PC-9 (cell line): ENCODE measurements around the gene STOML1. TPM values are rescaled to one million over a fixed set of nuclear protein-coding genes. Genes with fewer than 3 reads are reported as not detected.
A peak's percentile ranks its signal among the peaks of the same experiment; 100 is the strongest.

ENCODE experiments used
- BruUV-seq: library from RNA; stranded (reverse); fragments of 400-500 nt; replicated peaks from 2 replicates; lab custom pipeline; 2021; lab: Mats Ljungman, UMichigan
- CTCF ChIA-PET: fragments of 300-600 bp; sonication (Branson Sonifier 250); formaldehyde crosslinking; loops from one replicate; lab custom pipeline; 2022; ENCODE audit warnings: antibody characterized with exemption; lab: Charles Lee
- POLR2A ChIA-PET: fragments of 300-600 bp; sonication (Branson Sonifier 250); formaldehyde crosslinking; loops from one replicate; lab custom pipeline; 2022; ENCODE audit warnings: antibody characterized with exemption; ENCODE audit not compliant: unreplicated experiment; lab: Charles Lee
- DNase-seq, 2 experiments: peaks; one replicate each; pipeline versions ENCODE4 v3.0.0 to v3.0.0-alpha.2; 2015 to 2022; ENCODE audit warnings: mixed read lengths in 1 of 2
- H2AFZ ChIP-seq: fragments of 200-600 bp; sonication (generic); 2 replicates; pipeline ENCODE4 v1.8.1; 2017; ENCODE audit warnings: antibody characterized with exemption
- H3F3A ChIP-seq: fragments of 200-600 bp; sonication (generic); 2 replicates; pipeline ENCODE4 v1.8.1; 2017; ENCODE audit warnings: antibody characterized with exemption, mild to moderate bottlenecking, low read depth; ENCODE audit not compliant: insufficient read depth
- H3K27ac ChIP-seq: fragments of 200-600 bp; sonication (generic); 2 replicates; pipeline ENCODE4 v1.6.1; 2016; ENCODE audit warnings: mixed run types
- H3K27me3 ChIP-seq: fragments of 200-600 bp; sonication (generic); 2 replicates; pipeline ENCODE4 v1.6.1; 2016; ENCODE audit warnings: low read depth, mixed run types; ENCODE audit not compliant: insufficient read depth
- H3K36me3 ChIP-seq: fragments of 200-600 bp; sonication (generic); 2 replicates; pipeline ENCODE4 v1.6.1; 2016; ENCODE audit warnings: low read depth, mixed run types
- H3K4me1 ChIP-seq: fragments of 200-600 bp; sonication (generic); replicated peaks from 2 replicates; pipeline ENCODE4 v1.6.1; 2016; ENCODE audit warnings: mixed run types; ENCODE audit not compliant: insufficient read depth
- H3K4me2 ChIP-seq: fragments of 200-600 bp; sonication (generic); 2 replicates; pipeline ENCODE4 v1.6.1; 2017; ENCODE audit warnings: mixed run types
- H3K4me3 ChIP-seq: fragments of 200-600 bp; sonication (generic); 2 replicates; pipeline ENCODE4 v1.6.1; 2016; ENCODE audit warnings: mixed run types
- H3K79me2 ChIP-seq: fragments of 200-600 bp; sonication (generic); 2 replicates; pipeline ENCODE4 v1.6.1; 2017; ENCODE audit warnings: low read depth, mixed run types
- H3K9me2 ChIP-seq: fragments of 200-600 bp; sonication (generic); 2 replicates; pipeline ENCODE4 v1.8.1; 2017; ENCODE audit warnings: mild to moderate bottlenecking; ENCODE audit not compliant: insufficient read depth
- H3K9me3 ChIP-seq: fragments of 200-600 bp; sonication (generic); 2 replicates; pipeline ENCODE4 v1.8.1; 2016; ENCODE audit warnings: low read depth; ENCODE audit not compliant: insufficient read depth
- H4K20me1 ChIP-seq: fragments of 200-600 bp; sonication (generic); 2 replicates; pipeline ENCODE4 v1.8.1; 2017; ENCODE audit not compliant: insufficient read depth
- CTCF ChIP-seq: fragments of 200-600 bp; sonication (generic); conservative IDR thresholded peaks from 2 replicates; pipeline ENCODE4 v1.6.1; 2017; ENCODE audit warnings: mixed run types, antibody characterized with exemption, mild to moderate bottlenecking, moderate library complexity
- EZH2 ChIP-seq: fragments of 200-600 bp; sonication (generic); IDR thresholded peaks from 2 replicates; pipeline ENCODE4 v1.8.0; 2017; ENCODE audit warnings: antibody characterized with exemption, low read depth
- intact Hi-C: fragments of 100-400 bp; cut with micrococcal nuclease; formaldehyde crosslinking; loops from one replicate; pipeline ENCODE4 v1.10.0; 2022; ENCODE audit not compliant: unreplicated experiment
- total RNA-seq: library from RNA; stranded (reverse); gene quantifications from 2 replicates; pipeline ENCODE4 v1.2.3, GENCODE V29; 2021

Gene STOML1
- total RNA-seq, 1 experiment from 2014 or later: 6.1 TPM

GRCh38 chr15:73994413-73994883 is 2.4 kb upstream of the STOML1 start, which contains the start of gene PML:
Gene PML (plus strand): TSS chr15:73994716. CDS start chr15:73994813, 97 bp downstream.
- ChIA-PET CTCF (interaction anchor here (0.7 to 1.7 kb wide), 4 partner anchors 13 to 60 kb away, joined by 3 to 13 read pairs (median 6); no protein-coding TSS in a partner anchor), POLR2A (interaction anchor here (0.6 to 0.9 kb wide), 3 partner anchors 11 to 79 kb away, joined by 3 to 6 read pairs (median 4); no protein-coding TSS in a partner anchor)
- Histone ChIP-seq H3F3A (peaks cover 11% of the 10 kb centered on the region), H3K79me2 (peaks cover 34% of the 10 kb centered on the region), H3K27ac (peak within 1 kb of the TSS; percentile 53), H2AFZ (peak within 1 kb of the TSS; percentile 77), H3K4me1 (peaks cover 41% of the 10 kb centered on the region), H3K9me2 (no peaks in the 10 kb centered on the region), H4K20me1 (no peaks in the 10 kb centered on the region), H3K4me3 (peak within 1 kb of the TSS; percentile 92), H3K36me3 (no peaks in the 10 kb centered on the region), H3K27me3 (no peaks in the 10 kb centered on the region), H3K4me2 (peak within 1 kb of the TSS; percentile 100), H3K9me3 (no peaks in the 10 kb centered on the region)
- DNase-seq: peak; percentile 86 to 91
- no TSS peak for BruUV-seq
- TF ChIP-seq CTCF (no peak), EZH2 (no peak)
- intact Hi-C loops: no loop called here

GRCh38 chr15:73993211-73993994 is 1.3 kb upstream of the STOML1 start:
- Histone ChIP-seq H3K4me3 (peak overlapping the region; percentile 92; the same call in 1 of the 2 replicates), H3K36me3 (no peaks in the 10 kb centered on the region), H3F3A (peaks cover 20% of the 10 kb centered on the region), H2AFZ (no peak overlapping the region; the same call in 1 of the 2 replicates), H3K27me3 (no peaks in the 10 kb centered on the region), H3K4me2 (peak overlapping the region; percentile 100), H3K27ac (no peak overlapping the region), H3K9me3 (no peaks in the 10 kb centered on the region), H3K79me2 (peaks cover 34% of the 10 kb centered on the region), H3K4me1 (peaks cover 51% of the 10 kb centered on the region), H3K9me2 (no peaks in the 10 kb centered on the region), H4K20me1 (no peaks in the 10 kb centered on the region)
- no peak for TF ChIP-seq EZH2
- TF ChIP-seq CTCF: no peak
- POLR2A ChIA-PET: no interaction called here
- CTCF ChIA-PET: interaction anchor here (1.7 kb wide), 1 partner anchor 21 kb away, joined by 8 read pairs; no protein-coding TSS in a partner anchor
- BruUV-seq: no TSS peak
- no peak for DNase-seq
- intact Hi-C loops: no loop called here

GRCh38 chr15:73992594-73992898 is 451 bp upstream of the STOML1 start:
- ChIA-PET POLR2A (no interaction called here), CTCF (interaction anchor here (0.5 kb wide), 1 partner anchor 243 kb away, joined by 5 read pairs; the partner anchor contains the start of gene CCDC33)
- no peaks in the 10 kb centered on the region for H4K20me1 ChIP-seq
- peak overlapping the region; percentile 89 for H3K4me2 ChIP-seq
- peaks cover 29% of the 10 kb centered on the region for H3K79me2 ChIP-seq
- H3K27me3 ChIP-seq: no peaks in the 10 kb centered on the region
- peaks cover 25% of the 10 kb centered on the region for H3F3A ChIP-seq
- H3K9me2 ChIP-seq: no peaks in the 10 kb centered on the region
- no TSS peak for BruUV-seq
- H3K4me1 ChIP-seq: peaks cover 60% of the 10 kb centered on the region
- no peaks in the 10 kb centered on the region for H3K36me3 ChIP-seq
- H3K27ac ChIP-seq: no peak overlapping the region
- H3K4me3 ChIP-seq: peak overlapping the region; percentile 48; the same call in 1 of the 2 replicates
- TF ChIP-seq EZH2 (no peak), CTCF (peak; percentile 47; the same call in 1 of the 2 replicates)
- peak overlapping the region; percentile 79; the same call in 1 of the 2 replicates for H2AFZ ChIP-seq
- no peak for DNase-seq
- intact Hi-C loops: no loop called here
- H3K9me3 ChIP-seq: no peaks in the 10 kb centered on the region
